T-helper 9 cell (primary cell): ENCODE results near the gene SUMO4.
"Not testable (repeated sequence)": the region's sequence is repeated elsewhere in the genome, so short reads cannot be mapped to it uniquely, and the experiment has no call there.

Experiments
- DNase-seq: peaks from one replicate; pipeline ENCODE4 v3.0.0-alpha.2; 2020

Gene SUMO4

GRCh38 chr6:149433881-149434280 is 33.8 kb downstream of the SUMO4 start:
- DNase-seq, result no peak

- DNase-seq, result no peak
Observed at GRCh38 chr6:149435919-149436586, 36.0 kb downstream of the SUMO4 start.

GRCh38 chr6:149436647-149437046 is 36.6 kb downstream of the SUMO4 start:
- no peak for DNase-seq

- no peak for DNase-seq
Observed at GRCh38 chr6:149437212-149437611, 37.1 kb downstream of the SUMO4 start.

GRCh38 chr6:149438855-149439254 is 38.8 kb downstream of the SUMO4 start:
- DNase-seq, result no peak

GRCh38 chr6:149439626-149440025 is 39.6 kb downstream of the SUMO4 start:
- DNase-seq, result no peak

- no peak for DNase-seq
Observed at GRCh38 chr6:149440735-149441671, 40.9 kb downstream of the SUMO4 start.

- no peak for DNase-seq
Observed at GRCh38 chr6:149441740-149442139, 41.7 kb downstream of the SUMO4 start.

- no peak for DNase-seq
Observed at GRCh38 chr6:149443411-149444181, 43.5 kb downstream of the SUMO4 start.

- DNase-seq, result not testable (repeated sequence)
Observed at GRCh38 chr6:149444360-149445094, 44.5 kb downstream of the SUMO4 start.

- DNase-seq, result no peak
Observed at GRCh38 chr6:149445095-149445466, 45.0 kb downstream of the SUMO4 start.

- DNase-seq, result no peak
Observed at GRCh38 chr6:149445573-149445972, 45.5 kb downstream of the SUMO4 start.

- DNase-seq, result no peak
Observed at GRCh38 chr6:149446791-149447376, 46.8 kb downstream of the SUMO4 start.

GRCh38 chr6:149448821-149449453 is 48.9 kb downstream of the SUMO4 start:
- no peak for DNase-seq

- DNase-seq, result no peak
Observed at GRCh38 chr6:149449831-149450678, 50.0 kb downstream of the SUMO4 start.
